Measurements from ENCODE around the gene KLK12. TPM values are rescaled to one million over a fixed set of nuclear protein-coding genes. Genes with fewer than 3 reads are reported as not detected.

KLK12 gene
- total and polyA plus RNA-seq, 9 of the 15 experiments (the other 6 are each of a cell fraction or from before 2014, with no cell fraction given), result not detected

- H4K20me1 ChIP-seq (replicated peaks; ENCODE audit: control insufficient read depth, insufficient read depth, low read length), result no peaks in the 10 kb centered on the region
- H2AFZ ChIP-seq (ENCODE audit: low read depth, low read length), result no peak overlapping the region
- intact Hi-C loops (cut with micrococcal nuclease), result no loop called here
- CTCF ChIA-PET (ENCODE audit: low intra/inter-chr PET ratio), result no interaction called here
- no peaks in the 10 kb centered on the region; the same call in 1 of the 2 replicates for H3K9me3 ChIP-seq (replicated peaks; ENCODE audit: control insufficient read depth, insufficient read depth, low read depth, low read length)
- no peak overlapping the region for H3K4me3 ChIP-seq
- no peak overlapping the region for H3K4me2 ChIP-seq (ENCODE audit: insufficient read depth, low read length)
- TF ChIP-seq RBM25 (IDR thresholded peaks at IDR 0.05; ENCODE audit: low read depth, low read length, severe bottlenecking) (peak; percentile 42), PRDM10 (IDR thresholded peaks at IDR 0.05; ENCODE audit: partially characterized antibody) (no peak), ZFP36 (IDR thresholded peaks at IDR 0.05; ENCODE audit: low read depth, low read length, partially characterized antibody) (peak; percentile 85)
- POLR2A ChIA-PET, result interaction anchor here (1.2 kb wide), 1 partner anchor 10 kb away, joined by 3 read pairs; no protein-coding TSS in a partner anchor
- H3K9ac ChIP-seq (ENCODE audit: insufficient read depth in 1 of 2, low read depth in 2 of 2, low read length in 2 of 2), result no peak overlapping the region
- no peaks in the 10 kb centered on the region for H3K36me3 ChIP-seq (ENCODE audit: control insufficient read depth, insufficient read depth, low read length)
- BruUV-seq (replicated peaks), result no TSS peak
- DNase-seq (ENCODE audit: extremely low read depth in 1 of 4, low spot score in 3 of 4), result no peak
- no peaks in the 10 kb centered on the region for H3K9me1 ChIP-seq (ENCODE audit: control insufficient read depth, insufficient read depth, low read length)
- H3K27ac ChIP-seq (ENCODE audit: extremely low read depth, low read depth, low read length), result no peak overlapping the region
- 1% methylated on average over 5 of the region's 5 CpGs for WGBS (ENCODE audit: insufficient coverage, low coverage, missing lambda C conversion rate)
- FAIRE-seq, result no peak
- ATAC-seq, result no peak
- H3K4me1 ChIP-seq (replicated peaks in 1 of 2; ENCODE audit: control insufficient read depth in 2 of 2, insufficient read depth in 2 of 2, low read length in 2 of 2), result peaks cover 16 to 28% of the 10 kb centered on the region in 2 experiments; a peak in 4 of 5 replicates
- H3K79me2 ChIP-seq (ENCODE audit: control insufficient read depth, insufficient read depth, low read length), result no peaks in the 10 kb centered on the region
- peaks cover 0 to 15% of the 10 kb centered on the region in 2 experiments; a peak in 3 of 5 replicates for H3K27me3 ChIP-seq (ENCODE audit: control insufficient read depth in 2 of 2, insufficient read depth in 2 of 2, low read length in 2 of 2)
- in situ Hi-C loops (cut with MboI), result no loop called here
These were observed 36.7 kb downstream of the KLK12 start for GRCh38 chr19:50998061-50998460.

Measured in K562 (cell line).